Stimulated activated CD8-positive, alpha-beta memory T cell treated with anti-CD3 and anti-CD28 coated beads, Interleukin-12 subunit alpha, Interleukin-12 subunit beta, amount 100 ng/mL, for 24 hours (primary cell): ENCODE measurements around the gene CUX1.

Source experiments
- DNase-seq: peaks from one replicate; pipeline ENCODE4 v3.0.0-alpha.2; 2020; ENCODE audit errors: extremely low read depth

The CUX1 gene, protein sequence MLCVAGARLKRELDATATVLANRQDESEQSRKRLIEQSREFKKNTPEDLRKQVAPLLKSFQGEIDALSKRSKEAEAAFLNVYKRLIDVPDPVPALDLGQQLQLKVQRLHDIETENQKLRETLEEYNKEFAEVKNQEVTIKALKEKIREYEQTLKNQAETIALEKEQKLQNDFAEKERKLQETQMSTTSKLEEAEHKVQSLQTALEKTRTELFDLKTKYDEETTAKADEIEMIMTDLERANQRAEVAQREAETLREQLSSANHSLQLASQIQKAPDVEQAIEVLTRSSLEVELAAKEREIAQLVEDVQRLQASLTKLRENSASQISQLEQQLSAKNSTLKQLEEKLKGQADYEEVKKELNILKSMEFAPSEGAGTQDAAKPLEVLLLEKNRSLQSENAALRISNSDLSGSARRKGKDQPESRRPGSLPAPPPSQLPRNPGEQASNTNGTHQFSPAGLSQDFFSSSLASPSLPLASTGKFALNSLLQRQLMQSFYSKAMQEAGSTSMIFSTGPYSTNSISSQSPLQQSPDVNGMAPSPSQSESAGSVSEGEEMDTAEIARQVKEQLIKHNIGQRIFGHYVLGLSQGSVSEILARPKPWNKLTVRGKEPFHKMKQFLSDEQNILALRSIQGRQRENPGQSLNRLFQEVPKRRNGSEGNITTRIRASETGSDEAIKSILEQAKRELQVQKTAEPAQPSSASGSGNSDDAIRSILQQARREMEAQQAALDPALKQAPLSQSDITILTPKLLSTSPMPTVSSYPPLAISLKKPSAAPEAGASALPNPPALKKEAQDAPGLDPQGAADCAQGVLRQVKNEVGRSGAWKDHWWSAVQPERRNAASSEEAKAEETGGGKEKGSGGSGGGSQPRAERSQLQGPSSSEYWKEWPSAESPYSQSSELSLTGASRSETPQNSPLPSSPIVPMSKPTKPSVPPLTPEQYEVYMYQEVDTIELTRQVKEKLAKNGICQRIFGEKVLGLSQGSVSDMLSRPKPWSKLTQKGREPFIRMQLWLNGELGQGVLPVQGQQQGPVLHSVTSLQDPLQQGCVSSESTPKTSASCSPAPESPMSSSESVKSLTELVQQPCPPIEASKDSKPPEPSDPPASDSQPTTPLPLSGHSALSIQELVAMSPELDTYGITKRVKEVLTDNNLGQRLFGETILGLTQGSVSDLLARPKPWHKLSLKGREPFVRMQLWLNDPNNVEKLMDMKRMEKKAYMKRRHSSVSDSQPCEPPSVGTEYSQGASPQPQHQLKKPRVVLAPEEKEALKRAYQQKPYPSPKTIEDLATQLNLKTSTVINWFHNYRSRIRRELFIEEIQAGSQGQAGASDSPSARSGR (N-terminal part only)

GRCh38 chr7:101817471-101818286 lies at the start of gene CUX1:
TSS of gene CUX1 (plus strand) at chr7:101817626. CDS start at chr7:101817640, 14 bp downstream.
- DNase-seq = no peak

DNA sequence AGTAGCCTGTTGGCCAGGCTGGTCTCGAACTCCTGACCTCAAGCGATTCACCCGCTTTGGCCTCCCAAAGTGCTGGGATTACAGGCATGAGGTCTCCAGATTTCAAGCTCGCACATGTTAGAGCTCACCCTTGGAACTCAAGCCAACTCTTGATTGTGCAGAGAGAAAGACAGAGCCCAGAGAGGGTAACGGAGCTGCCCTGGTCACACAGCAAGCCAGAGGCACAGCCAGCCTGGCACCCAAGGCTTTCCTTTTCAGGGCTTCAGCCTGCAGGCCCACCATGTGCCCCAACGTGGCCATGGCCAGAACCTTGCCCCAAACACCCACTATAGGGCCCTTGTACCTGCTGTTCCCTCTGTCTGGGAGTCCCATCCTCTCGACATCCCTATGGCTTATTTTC lies 49.1 kb upstream of the CUX1 start:
- no peak for DNase-seq

DNA sequence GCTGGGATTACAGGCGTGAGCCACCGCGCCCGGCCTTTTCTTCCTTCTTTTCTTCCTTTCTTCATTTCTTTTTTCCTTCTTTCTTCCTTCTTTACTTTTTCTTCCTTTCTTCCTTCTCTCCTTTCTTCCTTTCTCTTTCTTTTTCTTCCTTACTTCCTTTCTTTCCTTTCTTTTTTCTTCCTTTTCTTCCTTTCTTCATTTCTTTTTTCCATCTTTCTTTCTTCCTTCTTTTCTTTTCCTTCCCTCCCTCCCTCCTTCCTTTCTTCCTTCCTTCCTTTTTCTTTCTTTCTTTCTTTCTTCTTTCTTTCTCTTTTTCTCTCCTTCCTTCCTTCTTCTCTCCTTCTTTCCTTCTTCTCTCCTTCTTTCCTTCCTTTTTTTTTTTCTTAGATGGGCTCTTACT lies 47.0 kb upstream of the CUX1 start:
- DNase-seq = no peak

DNA sequence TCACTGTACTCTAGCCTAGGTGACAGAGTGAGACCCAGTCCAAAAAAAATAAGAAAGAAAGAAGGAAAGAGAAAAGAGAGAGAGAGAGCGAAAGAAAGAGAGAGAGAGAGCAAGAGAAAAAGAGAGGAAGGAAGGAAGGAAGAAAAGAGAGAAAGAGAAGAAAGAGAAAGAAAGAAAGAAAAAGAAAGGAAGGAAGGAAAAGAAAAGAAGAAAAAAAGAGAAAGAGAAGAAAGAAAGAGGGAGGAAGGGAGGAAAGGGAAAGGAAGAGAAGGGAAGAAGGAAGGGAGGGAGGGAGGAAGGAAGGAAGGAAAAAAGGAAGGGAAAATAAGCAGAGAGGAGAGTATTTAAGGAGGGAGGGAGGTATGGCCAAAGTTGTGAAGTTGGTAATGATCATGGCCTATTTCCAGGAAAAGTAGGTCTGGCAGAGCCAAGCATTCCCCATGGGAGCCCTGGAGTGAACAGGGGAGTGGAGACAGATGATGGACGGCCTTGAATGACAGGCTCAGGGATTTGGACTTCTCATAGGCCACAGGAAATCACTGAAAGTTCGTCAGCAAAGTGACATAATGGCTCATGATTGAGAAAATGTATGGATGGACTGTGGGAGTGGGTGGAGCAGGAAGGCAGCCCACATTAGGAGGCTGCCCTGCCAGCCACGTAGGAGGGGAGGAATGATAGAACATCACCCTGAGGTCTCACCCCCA lies 44.8 kb upstream of the CUX1 start:
- no peak for DNase-seq

DNA sequence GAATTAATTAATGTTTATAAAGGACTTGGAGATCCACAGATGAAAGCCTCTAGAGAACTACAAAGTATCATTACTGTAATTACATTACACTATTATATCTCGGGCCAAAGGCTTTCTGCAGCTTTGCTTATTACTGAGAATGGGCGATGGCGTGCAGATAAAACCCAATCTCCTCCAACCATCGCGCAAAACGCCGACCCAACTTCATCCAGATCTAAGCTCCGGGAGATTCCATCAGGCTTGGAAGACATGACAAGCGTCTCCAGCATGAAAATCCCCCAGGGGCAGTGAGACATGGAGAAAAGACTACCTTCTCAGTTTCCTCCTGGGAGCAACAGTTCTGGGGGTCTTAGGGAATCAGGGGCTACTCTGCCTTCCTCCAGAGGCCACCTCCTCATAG lies 42.2 kb upstream of the CUX1 start:
- DNase-seq = no peak

DNA sequence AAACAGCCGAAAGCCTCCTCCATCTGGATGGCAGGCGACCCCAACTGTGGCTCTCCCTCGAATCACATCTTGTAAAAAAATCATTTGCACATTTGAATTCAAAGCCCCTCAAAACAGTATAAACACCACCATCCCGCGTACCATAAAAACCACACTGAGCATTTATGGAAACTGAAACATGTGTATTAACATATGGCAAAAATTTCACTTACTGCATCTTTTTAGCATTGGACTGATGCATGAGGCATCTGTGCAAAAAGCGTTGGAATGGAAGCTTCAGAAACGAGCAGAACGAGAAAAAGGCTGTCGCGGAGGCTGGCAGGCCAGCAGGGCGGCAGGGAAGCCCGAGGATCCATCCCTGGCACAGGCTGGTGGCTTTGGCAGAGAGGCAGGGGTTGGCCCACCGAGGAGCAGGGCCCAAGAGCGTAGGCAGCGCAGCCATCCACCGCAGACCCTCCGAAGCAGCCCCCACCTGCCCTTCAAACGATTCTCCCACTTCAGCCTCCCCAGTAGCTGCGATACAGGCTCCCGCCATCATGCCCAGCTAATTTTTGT lies 39.3 kb upstream of the CUX1 start:
- no peak for DNase-seq

DNA sequence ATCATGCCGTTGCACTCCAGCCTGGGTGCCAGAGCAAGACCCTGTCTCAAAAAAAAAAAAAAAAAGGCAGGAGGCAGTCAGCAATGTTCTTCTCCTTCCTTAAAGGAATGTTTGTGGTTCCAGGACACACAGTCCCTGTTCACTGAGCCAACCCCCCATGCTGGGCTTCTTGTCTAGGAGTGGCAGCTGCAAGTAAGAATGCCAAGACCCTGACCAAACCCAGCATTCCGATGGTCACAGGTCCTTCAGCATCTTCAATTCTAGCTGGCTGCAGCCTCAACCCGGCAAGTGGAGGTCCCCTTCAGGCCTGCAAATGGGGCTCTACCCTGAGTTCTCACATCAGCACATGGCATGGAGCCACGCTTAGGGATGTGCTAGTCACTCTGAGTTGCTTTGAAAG lies 38.2 kb upstream of the CUX1 start:
- DNase-seq = no peak

- no peak for DNase-seq
Measured at GRCh38 chr7:101780281-101780680, 37.1 kb upstream of the CUX1 start.

- DNase-seq = no peak
Measured at GRCh38 chr7:101781439-101781838, 36.0 kb upstream of the CUX1 start.

- no peak for DNase-seq
Measured at GRCh38 chr7:101782476-101782875, 35.0 kb upstream of the CUX1 start.

DNA sequence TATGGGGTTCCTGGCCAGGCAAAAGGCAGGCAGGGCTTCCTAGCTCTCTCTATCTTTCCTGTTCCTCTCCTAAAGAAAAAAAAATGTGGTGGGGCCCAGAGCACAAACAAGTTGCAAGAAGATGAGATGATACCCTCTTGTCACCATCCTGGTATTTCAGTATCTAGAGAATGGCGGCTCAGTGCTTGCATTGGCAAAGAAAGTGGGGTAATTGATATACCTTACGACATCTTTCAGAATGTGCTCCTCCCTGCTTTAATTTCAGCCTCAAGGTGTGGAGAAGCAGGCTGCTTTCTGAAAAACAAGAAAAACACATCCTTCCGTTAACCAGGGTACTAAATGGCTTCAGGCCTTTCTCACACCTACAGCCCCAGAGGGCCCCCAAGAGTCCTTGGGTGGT lies 34.5 kb upstream of the CUX1 start:
- no peak for DNase-seq

GRCh38 chr7:101783381-101784181 lies 33.8 kb upstream of the CUX1 start:
- no peak for DNase-seq

DNA sequence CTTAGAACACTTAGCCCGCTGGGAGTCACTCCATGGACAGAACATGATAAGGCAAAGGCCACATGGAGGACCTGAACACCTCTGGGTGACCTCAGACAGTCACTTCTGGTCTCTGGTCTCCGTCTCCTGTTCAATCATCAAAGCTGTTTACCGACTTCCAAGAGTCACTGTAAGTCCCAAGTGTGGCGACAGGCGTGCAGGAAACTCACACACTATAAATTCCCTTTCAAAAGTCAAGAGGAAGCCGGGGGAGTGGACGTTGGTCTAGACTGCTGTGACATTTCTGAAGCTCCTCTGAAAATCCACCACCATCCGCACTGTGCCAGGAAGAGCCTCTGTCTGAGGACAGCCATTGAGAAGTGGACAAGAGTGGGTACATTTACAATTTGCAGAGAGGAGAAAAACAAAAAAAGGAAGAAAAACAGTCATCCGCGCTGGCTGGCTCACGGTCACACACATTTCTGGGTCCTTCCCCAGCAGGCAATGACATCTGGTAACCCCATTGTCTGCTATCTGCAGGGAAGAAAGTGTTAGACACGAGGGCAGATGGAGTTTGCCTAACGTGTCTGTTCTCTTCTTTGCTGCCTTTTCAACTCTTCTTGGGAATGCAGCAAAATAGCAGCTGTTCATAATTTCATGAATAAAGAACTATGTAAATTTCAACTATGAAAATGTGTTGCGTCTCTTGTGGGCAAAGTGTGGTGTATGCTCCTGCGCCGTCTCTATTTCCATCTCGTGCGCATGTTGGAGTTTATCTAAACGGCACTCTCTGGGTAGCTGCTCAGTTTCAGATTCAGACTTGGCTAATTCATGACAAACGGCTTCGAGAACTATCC lies 32.9 kb upstream of the CUX1 start:
- DNase-seq = no peak

DNA sequence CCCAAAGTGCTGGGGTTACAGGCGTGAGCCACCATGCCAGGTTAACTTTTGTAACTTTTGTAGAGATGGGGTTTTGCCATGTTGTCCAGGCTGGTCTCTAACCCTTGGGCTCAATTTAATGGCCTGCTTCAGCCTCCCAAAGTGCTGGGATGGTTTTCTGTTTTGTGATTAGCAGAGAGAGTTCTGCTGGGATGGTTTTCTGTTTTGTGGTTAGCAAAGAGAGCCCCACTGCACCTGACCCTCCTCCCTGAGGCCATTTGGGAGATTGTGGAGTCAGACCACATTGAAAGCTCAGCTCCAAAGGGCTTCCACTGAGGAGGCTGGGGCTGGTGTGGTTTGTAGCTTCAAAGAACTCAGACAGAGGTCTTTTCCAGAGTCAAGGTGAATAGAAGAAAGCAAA lies 29.6 kb upstream of the CUX1 start:
- DNase-seq = no peak

DNA sequence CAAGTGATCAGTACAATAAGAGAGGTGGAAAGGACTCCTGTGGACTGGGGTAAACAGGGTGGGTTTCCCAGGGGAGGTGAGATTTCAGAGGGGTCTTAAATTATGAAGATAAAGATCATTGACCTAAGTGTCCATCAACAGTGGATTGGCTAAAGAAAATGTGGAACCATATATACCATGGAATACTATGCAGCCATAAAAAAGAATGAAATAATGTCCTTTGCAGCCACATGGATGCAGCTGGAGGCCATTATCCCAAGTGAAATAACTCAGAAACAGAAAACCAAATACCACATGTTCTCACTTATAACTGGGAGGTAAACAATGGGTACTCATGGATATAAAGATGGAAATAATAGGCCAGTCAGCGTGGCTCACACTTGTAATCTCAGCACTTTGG lies 28.9 kb upstream of the CUX1 start:
- DNase-seq = no peak

DNA sequence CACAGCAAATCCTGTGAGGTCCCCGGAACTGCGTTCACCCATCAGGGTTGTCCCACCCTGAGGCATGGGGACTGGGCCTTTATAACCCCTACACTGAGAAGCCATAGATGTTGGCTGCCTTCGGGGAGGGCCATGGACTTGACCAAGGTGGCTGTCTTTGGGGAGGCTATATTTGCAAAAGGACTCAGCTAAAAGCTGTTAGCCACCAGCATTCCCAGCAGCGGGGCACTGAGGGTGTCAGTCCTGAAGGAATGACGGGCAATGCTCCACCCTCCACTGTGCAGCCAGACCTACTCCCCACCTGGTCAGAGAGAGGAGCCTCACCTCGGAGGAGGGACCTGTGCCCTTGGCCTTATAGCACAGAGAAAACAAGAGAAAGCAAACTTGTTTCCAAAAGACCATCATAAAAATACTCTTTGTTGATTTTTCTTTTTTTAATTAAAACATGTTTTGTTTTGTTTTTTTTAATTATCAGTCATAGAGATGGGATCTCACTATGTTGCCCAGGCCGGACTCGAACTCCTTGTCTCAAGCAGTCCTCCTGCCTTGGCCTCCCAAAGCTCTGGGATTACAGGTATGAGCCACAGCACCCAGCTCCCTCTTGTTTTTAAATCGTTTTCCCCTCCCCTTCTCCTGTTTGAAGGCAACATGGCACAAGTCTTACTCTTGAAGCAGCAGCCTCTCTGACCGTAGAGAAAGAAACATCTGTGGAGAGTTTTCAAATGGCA lies 26.7 kb upstream of the CUX1 start:
- no peak for DNase-seq

DNA sequence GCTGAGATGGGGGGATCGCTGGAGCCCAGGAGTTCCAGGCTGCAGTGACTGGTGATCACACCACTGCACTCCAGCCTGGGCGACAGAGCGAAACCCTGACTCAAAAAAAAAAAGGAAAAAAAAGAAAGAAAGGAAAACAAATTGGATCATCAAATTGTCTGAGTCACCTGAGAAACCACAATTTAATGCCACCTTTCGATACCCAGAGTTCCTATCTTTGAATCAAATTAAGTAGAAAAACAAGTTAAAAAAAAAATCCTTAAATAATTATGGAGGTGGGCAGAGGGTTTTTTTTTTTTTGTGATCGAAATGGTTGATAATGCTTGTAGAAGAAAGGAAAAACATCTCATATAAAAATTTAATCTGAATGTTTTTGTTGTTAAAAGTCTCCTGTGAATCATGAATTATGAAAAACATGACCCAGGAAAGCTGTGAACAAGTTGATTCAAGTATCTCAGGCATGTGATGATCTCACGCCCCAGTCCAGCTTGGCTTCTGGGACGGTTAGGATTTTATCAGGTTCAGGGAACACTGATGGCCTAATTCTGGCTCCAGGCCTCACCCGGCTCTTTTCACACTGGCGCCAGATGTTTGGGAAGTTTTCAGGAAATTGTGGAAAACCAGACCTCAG lies 25.3 kb upstream of the CUX1 start:
- DNase-seq = no peak
